ENCODE data around the gene HSF2BP. TPM values are rescaled to one million over a fixed set of nuclear protein-coding genes. Genes with fewer than 3 reads are reported as not detected.
"Not testable (repeated sequence)": the region's sequence is repeated elsewhere in the genome, so short reads cannot be mapped to it uniquely, and the experiment has no call there.

HSF2BP gene
- total RNA-seq, 4 donors from 2014 or later, result 0.29 to 5.7 (median 1.2) TPM; not detected in 1

GRCh38 chr21:43599728-43600127, 59.6 kb downstream of the HSF2BP start:
- H3K9me3 ChIP-seq, result no peaks in the 10 kb centered on the region
- intact Hi-C loops (cut with DNase I; ENCODE audit: low total_unique reads), result no loop called here
- H3K4me1 ChIP-seq, result no peaks in the 10 kb centered on the region
- TF ChIP-seq CTCF (IDR thresholded peaks at IDR 0.05), result no peak
- TF ChIP-seq POLR2A (IDR thresholded peaks at IDR 0.05), result no peak
- H3K4me3 ChIP-seq, result no peak overlapping the region
- H3K27ac ChIP-seq, result no peak overlapping the region
- no peak for DNase-seq
- H3K27me3 ChIP-seq, result no peaks in the 10 kb centered on the region
- H3K36me3 ChIP-seq, result no peaks in the 10 kb centered on the region

GRCh38 chr21:43598416-43599120, 60.7 kb downstream of the HSF2BP start:
- Histone ChIP-seq H3K27ac (no peak overlapping the region), H3K4me1 (no peaks in the 10 kb centered on the region), H3K9me3 (no peaks in the 10 kb centered on the region), H3K27me3 (no peaks in the 10 kb centered on the region), H3K36me3 (no peaks in the 10 kb centered on the region), H3K4me3 (no peak overlapping the region)
- intact Hi-C loops (cut with DNase I; ENCODE audit: low total_unique reads), result no loop called here
- no peak for DNase-seq
- no peak for TF ChIP-seq CTCF (IDR thresholded peaks at IDR 0.05)
- no peak for TF ChIP-seq POLR2A (IDR thresholded peaks at IDR 0.05)

GRCh38 chr21:43597540-43598250, 61.6 kb downstream of the HSF2BP start:
- no peak for DNase-seq
- Histone ChIP-seq H3K36me3 (no peaks in the 10 kb centered on the region), H3K4me3 (no peak overlapping the region), H3K27ac (no peak overlapping the region), H3K27me3 (no peaks in the 10 kb centered on the region), H3K9me3 (no peaks in the 10 kb centered on the region), H3K4me1 (no peaks in the 10 kb centered on the region)
- no peak for TF ChIP-seq CTCF (IDR thresholded peaks at IDR 0.05)
- no peak for TF ChIP-seq POLR2A (IDR thresholded peaks at IDR 0.05)
- intact Hi-C loops (cut with DNase I; ENCODE audit: low total_unique reads), result no loop called here

GRCh38 chr21:43597052-43597451, 62.2 kb downstream of the HSF2BP start:
- Histone ChIP-seq H3K27ac (no peak overlapping the region), H3K27me3 (no peaks in the 10 kb centered on the region), H3K36me3 (no peaks in the 10 kb centered on the region), H3K4me3 (no peak overlapping the region), H3K9me3 (no peaks in the 10 kb centered on the region), H3K4me1 (no peaks in the 10 kb centered on the region)
- DNase-seq, result no peak
- TF ChIP-seq CTCF (IDR thresholded peaks at IDR 0.05), result no peak
- intact Hi-C loops (cut with DNase I; ENCODE audit: low total_unique reads), result no loop called here

- no peak for TF ChIP-seq CTCF (IDR thresholded peaks at IDR 0.05)
- no peak for TF ChIP-seq POLR2A (IDR thresholded peaks at IDR 0.05)
- Histone ChIP-seq H3K27ac (no peak overlapping the region), H3K4me3 (no peak overlapping the region), H3K4me1 (no peaks in the 10 kb centered on the region), H3K27me3 (no peaks in the 10 kb centered on the region), H3K36me3 (no peaks in the 10 kb centered on the region), H3K9me3 (no peaks in the 10 kb centered on the region)
- DNase-seq, result no peak
- intact Hi-C loops (cut with DNase I; ENCODE audit: low total_unique reads), result no loop called here
Observed at GRCh38 chr21:43596616-43597015, 62.7 kb downstream of the HSF2BP start.

GRCh38 chr21:43595769-43596168, 63.5 kb downstream of the HSF2BP start:
- H3K27ac ChIP-seq; H3K36me3 ChIP-seq; intact Hi-C loops (cut with DNase I; ENCODE audit: low total_unique reads); H3K4me3 ChIP-seq; H3K9me3 ChIP-seq; H3K27me3 ChIP-seq; DNase-seq; H3K4me1 ChIP-seq: not testable (repeated sequence)
